ENCODE data around the gene VCPKMT.
A peak's percentile ranks its signal among the peaks of the same experiment; 100 is the strongest.

Gene VCPKMT

GRCh38 chr14:50116181-50116956, at the start of gene VCPKMT:
TSS of gene VCPKMT (minus strand) at chr14:50116572. CDS start at chr14:50116552, 20 bp downstream.
- peak; percentile 74 for DNase-seq (ENCODE audit: low read depth)

- DNase-seq (ENCODE audit: low read depth), result no peak
Observed at GRCh38 chr14:50156111-50156510, 39.7 kb upstream of the VCPKMT start.

- no peak for DNase-seq (ENCODE audit: low read depth)
Observed at GRCh38 chr14:50148799-50149198, 32.4 kb upstream of the VCPKMT start.

GRCh38 chr14:50139192-50139591, 22.8 kb upstream of the VCPKMT start:
- no peak for DNase-seq (ENCODE audit: low read depth)

GRCh38 chr14:50127802-50128201, 11.4 kb upstream of the VCPKMT start:
- no peak for DNase-seq (ENCODE audit: low read depth)

- no peak for DNase-seq (ENCODE audit: low read depth)
Observed at GRCh38 chr14:50123062-50123461, 6.7 kb upstream of the VCPKMT start.

GRCh38 chr14:50122291-50122690, 5.9 kb upstream of the VCPKMT start:
- DNase-seq (ENCODE audit: low read depth), result no peak

- DNase-seq (ENCODE audit: low read depth), result no peak
Observed at GRCh38 chr14:50121486-50121885, 5.1 kb upstream of the VCPKMT start.

GRCh38 chr14:50117456-50117855, 1.1 kb upstream of the VCPKMT start:
- DNase-seq (ENCODE audit: low read depth), result no peak

- DNase-seq (ENCODE audit: low read depth), result no peak
Observed at GRCh38 chr14:50116966-50117365, 594 bp upstream of the VCPKMT start.

GRCh38 chr14:50113381-50114035, 2.9 kb downstream of the VCPKMT start:
- no peak for DNase-seq (ENCODE audit: low read depth)

GRCh38 chr14:50110323-50111037, 5.9 kb downstream of the VCPKMT start:
- DNase-seq (ENCODE audit: low read depth), result no peak

- peak; percentile 13 for DNase-seq (ENCODE audit: low read depth)
Observed at GRCh38 chr14:50109342-50109741, 7.0 kb downstream of the VCPKMT start.

GRCh38 chr14:50107850-50108249, 8.5 kb downstream of the VCPKMT start:
- no peak for DNase-seq (ENCODE audit: low read depth)

GRCh38 chr14:50106178-50106577, 10.2 kb downstream of the VCPKMT start:
- no peak for DNase-seq (ENCODE audit: low read depth)

GRCh38 chr14:50103558-50103957, 12.8 kb downstream of the VCPKMT start:
- no peak for DNase-seq (ENCODE audit: low read depth)

GRCh38 chr14:50101417-50101816, 15.0 kb downstream of the VCPKMT start:
- DNase-seq (ENCODE audit: low read depth), result no peak

- DNase-seq (ENCODE audit: low read depth), result no peak
Observed at GRCh38 chr14:50100805-50101204, 15.6 kb downstream of the VCPKMT start.

- no peak for DNase-seq (ENCODE audit: low read depth)
Observed at GRCh38 chr14:50099335-50099734, 17.0 kb downstream of the VCPKMT start.

GRCh38 chr14:50095895-50096294, 20.5 kb downstream of the VCPKMT start:
- no peak for DNase-seq (ENCODE audit: low read depth)

GRCh38 chr14:50094056-50094755, 22.2 kb downstream of the VCPKMT start:
- DNase-seq (ENCODE audit: low read depth), result no peak

- DNase-seq (ENCODE audit: low read depth), result no peak
Observed at GRCh38 chr14:50093496-50093895, 22.9 kb downstream of the VCPKMT start.

All from fibroblast of the conjunctiva (primary cell).